Endothelial cell (in vitro differentiated cells): Measurements from ENCODE around the gene ABCC8. TPM values are rescaled to one million over a fixed set of nuclear protein-coding genes. Genes with fewer than 3 reads are reported as not detected.
A peak's percentile ranks its signal among the peaks of the same experiment; 100 is the strongest.

ENCODE experiments used
- DNase-seq: peaks from one replicate; pipeline ENCODE4 v3.0.0; 2021; ENCODE audit warnings: low spot score
- H3K27ac Mint-ChIP-seq: one replicate; pipeline ENCODE4 v1.8.0; 2021; ENCODE audit warnings: mixed read lengths, inconsistent platforms; ENCODE audit not compliant: unreplicated experiment
- H3K27me3 Mint-ChIP-seq: one replicate; pipeline ENCODE4 v1.8.0; 2021; ENCODE audit warnings: mild to moderate bottlenecking, moderate library complexity, mixed read lengths, inconsistent platforms; ENCODE audit not compliant: unreplicated experiment
- H3K36me3 Mint-ChIP-seq: one replicate; pipeline ENCODE4 v1.8.0; 2021; ENCODE audit warnings: mild to moderate bottlenecking, low read depth, mixed read lengths, inconsistent platforms; ENCODE audit not compliant: unreplicated experiment
- H3K4me1 Mint-ChIP-seq: one replicate; pipeline ENCODE4 v1.8.0; 2021; ENCODE audit warnings: mild to moderate bottlenecking, mixed read lengths, inconsistent platforms; ENCODE audit not compliant: unreplicated experiment
- H3K4me3 Mint-ChIP-seq: one replicate; pipeline ENCODE4 v1.8.0; 2021; ENCODE audit warnings: mild to moderate bottlenecking, mixed read lengths, inconsistent platforms; ENCODE audit not compliant: unreplicated experiment
- H3K9me3 Mint-ChIP-seq: one replicate; pipeline ENCODE4 v1.8.0; 2021; ENCODE audit warnings: mixed read lengths, inconsistent platforms; ENCODE audit not compliant: unreplicated experiment
- total RNA-seq: library from RNA; stranded (reverse); fragmentation: NEBNext Ultra II Directional; extraction: Animal tissue kit (Norgen Biotek cat#: 25700); gene quantifications from one replicate; pipeline ENCODE4 v1.2.1, GENCODE V29; 2021; ENCODE audit not compliant: unreplicated experiment
- TF ChIP-seq, protein P1 (sequence below): fragments of 200-600 bp; sonication (generic); IDR thresholded peaks from one replicate; pipeline ENCODE4 v1.5.0; 2021; ENCODE audit warnings: antibody characterized with exemption; ENCODE audit not compliant: unreplicated experiment

Gene ABCC8
- total RNA-seq, 1 donor from 2014 or later, result not detected

DNA sequence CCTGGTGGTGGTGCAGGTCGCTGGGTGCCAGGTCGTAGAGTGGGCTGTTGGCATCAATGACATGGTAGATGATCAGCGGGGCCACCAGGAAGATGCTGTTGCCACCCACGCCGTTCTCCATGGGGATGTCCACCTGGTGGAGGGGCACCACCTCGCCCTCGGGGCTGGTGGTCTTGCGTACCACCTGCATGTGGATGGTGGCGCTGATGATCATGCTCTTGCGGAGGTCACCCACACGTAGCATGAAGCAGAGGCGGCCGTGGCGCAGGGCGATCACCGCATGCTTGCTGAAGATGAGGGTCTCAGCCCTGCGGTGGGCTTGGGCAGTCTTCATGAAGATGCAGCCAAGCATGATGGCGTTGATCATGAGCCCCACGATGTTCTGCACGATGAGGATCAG lies 89.4 kb downstream of the ABCC8 start:
- no peaks in the 10 kb centered on the region for H3K9me3 Mint-ChIP-seq
- TF ChIP-seq, protein P1, sequence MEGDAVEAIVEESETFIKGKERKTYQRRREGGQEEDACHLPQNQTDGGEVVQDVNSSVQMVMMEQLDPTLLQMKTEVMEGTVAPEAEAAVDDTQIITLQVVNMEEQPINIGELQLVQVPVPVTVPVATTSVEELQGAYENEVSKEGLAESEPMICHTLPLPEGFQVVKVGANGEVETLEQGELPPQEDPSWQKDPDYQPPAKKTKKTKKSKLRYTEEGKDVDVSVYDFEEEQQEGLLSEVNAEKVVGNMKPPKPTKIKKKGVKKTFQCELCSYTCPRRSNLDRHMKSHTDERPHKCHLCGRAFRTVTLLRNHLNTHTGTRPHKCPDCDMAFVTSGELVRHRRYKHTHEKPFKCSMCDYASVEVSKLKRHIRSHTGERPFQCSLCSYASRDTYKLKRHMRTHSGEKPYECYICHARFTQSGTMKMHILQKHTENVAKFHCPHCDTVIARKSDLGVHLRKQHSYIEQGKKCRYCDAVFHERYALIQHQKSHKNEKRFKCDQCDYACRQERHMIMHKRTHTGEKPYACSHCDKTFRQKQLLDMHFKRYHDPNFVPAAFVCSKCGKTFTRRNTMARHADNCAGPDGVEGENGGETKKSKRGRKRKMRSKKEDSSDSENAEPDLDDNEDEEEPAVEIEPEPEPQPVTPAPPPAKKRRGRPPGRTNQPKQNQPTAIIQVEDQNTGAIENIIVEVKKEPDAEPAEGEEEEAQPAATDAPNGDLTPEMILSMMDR, result no peak
- H3K4me3 Mint-ChIP-seq, result no peak overlapping the region
- no peak for DNase-seq
- H3K27ac Mint-ChIP-seq, result no peak overlapping the region
- H3K27me3 Mint-ChIP-seq, result peaks cover 18% of the 10 kb centered on the region
- H3K4me1 Mint-ChIP-seq, result no peaks in the 10 kb centered on the region
- H3K36me3 Mint-ChIP-seq, result no peaks in the 10 kb centered on the region

DNA sequence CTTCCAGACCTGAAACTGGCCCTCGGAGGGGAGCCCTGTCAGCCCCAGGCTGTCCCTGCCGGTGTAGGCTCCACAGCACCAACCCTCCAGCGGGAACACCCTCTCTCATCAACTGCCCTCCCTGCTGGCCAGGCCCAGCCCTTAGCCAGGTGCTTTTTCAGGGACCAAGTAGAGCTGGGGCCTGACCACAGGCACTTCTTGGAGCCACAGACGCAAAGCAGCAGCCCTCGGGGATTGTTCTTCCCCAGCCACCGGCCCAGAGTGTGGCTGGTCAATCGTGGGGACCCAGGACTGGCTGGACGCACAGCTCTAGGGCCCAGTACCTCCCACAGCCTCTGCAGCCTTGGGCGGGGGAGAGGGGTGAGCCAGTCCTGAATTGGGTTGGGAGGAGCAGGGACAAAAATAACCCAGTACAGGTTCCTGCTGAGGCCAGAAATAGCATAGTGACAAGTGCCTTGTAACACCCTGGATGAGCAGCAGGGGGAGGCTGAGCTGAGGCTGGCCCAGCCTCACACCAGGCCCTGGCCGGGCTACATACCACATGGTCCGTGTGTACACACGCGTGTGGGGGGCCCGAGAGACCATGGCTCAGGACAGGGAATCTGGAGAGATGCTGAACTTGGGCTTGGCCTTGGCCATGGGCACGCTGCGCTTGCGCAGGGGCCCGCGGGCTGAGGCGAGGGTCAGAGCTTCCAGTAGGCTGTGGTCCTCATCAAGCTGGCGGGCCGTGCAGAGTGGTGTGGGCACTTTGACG lies 90.1 kb downstream of the ABCC8 start:
- H3K27me3 Mint-ChIP-seq, result peaks cover 19% of the 10 kb centered on the region
- H3K36me3 Mint-ChIP-seq, result no peaks in the 10 kb centered on the region
- H3K4me1 Mint-ChIP-seq, result no peaks in the 10 kb centered on the region
- peak; percentile 76 for DNase-seq
- no peak overlapping the region for H3K4me3 Mint-ChIP-seq
- H3K9me3 Mint-ChIP-seq, result no peaks in the 10 kb centered on the region
- H3K27ac Mint-ChIP-seq, result no peak overlapping the region
- TF ChIP-seq, protein P1, result peak; percentile 75

DNA sequence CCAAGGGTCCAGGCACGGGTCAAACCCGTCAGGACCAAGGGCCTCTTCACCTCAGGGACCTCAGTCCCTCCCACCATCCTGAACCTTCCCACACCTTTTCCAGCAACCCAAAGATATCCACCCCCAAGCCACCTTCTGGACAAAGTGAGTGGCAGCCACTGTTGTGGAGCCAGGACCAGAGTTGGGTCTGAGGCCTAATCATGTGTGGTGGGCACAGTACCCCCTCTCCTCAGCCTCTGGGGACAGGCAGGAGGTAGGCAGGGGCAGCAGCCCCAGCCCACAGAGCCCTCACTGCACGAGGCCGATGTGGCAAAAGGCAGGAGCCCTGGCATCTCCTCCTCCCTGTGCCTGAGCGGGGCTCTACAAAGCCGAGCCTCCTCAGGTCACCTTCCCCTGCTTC lies 90.7 kb downstream of the ABCC8 start:
- Mint-ChIP-seq H3K4me1 (no peaks in the 10 kb centered on the region), H3K9me3 (no peaks in the 10 kb centered on the region), H3K4me3 (no peak overlapping the region), H3K36me3 (no peaks in the 10 kb centered on the region), H3K27ac (no peak overlapping the region), H3K27me3 (peaks cover 21% of the 10 kb centered on the region)
- TF ChIP-seq, protein P1, result no peak
- DNase-seq, result no peak

DNA sequence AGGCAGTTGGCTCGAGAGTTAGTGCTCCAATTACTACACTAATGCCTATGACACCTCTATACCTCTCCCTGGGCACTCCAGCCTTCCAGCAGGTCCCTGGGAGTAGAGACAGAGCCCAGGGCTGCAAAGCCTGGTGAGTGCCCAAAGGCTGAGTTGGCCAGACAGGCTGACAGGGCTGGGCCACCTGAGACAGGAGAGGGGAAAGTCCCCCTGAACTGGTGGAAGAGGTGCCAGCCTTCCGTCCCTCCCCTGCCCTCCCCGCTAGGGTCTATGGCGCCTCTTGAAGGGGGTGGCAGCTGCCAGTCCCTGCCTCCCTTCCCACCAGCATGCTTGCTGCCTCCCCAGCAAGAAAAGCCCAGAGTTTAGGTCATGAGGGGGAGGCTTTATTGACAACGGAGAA lies 91.2 kb downstream of the ABCC8 start:
- Mint-ChIP-seq H3K27me3 (peaks cover 21% of the 10 kb centered on the region), H3K4me3 (no peak overlapping the region), H3K4me1 (no peaks in the 10 kb centered on the region), H3K36me3 (no peaks in the 10 kb centered on the region), H3K27ac (no peak overlapping the region), H3K9me3 (no peaks in the 10 kb centered on the region)
- no peak for DNase-seq
- TF ChIP-seq, protein P1, result no peak

DNA sequence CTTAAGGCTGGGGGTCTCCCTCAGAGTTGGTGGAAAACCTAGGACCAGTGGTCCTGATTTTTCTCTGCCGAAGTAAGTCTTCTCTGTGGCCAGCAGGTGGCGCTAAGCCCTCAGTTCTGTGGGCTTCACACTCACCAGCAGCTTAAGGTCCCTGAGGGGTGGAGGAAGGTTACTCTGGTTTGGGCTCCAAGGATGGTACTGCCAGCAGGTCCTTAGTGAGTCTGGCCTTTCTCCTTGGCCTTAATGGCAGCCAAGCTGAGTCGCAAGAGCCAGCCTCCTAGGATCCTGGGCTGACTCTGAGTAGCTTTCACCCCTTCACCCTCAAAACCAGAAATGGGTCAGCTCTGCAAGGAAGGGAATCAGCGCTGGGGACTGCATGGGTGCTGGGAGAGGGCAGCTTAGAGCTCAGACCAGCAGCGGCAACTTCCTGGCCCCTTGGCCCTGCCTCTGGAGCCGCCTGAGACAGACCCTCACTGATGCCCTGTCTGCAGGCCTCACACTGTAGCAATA lies 92.6 kb downstream of the ABCC8 start:
- TF ChIP-seq, protein P1, result peak; percentile 95
- Mint-ChIP-seq H3K4me3 (no peak overlapping the region), H3K9me3 (peaks cover 5% of the 10 kb centered on the region), H3K27ac (no peak overlapping the region), H3K36me3 (peaks cover 4% of the 10 kb centered on the region), H3K4me1 (no peaks in the 10 kb centered on the region), H3K27me3 (peaks cover 17% of the 10 kb centered on the region)
- DNase-seq, result peak; percentile 86
